OCI-LY3 (cell line): Measurements from ENCODE around the gene APLF.

ENCODE experiments used
- CTCF ChIP-seq: fragments of 200-600, 300-600 bp; sonication (generic); IDR thresholded peaks from 2 replicates; pipeline ENCODE4 v1.5.1; 2014; ENCODE audit warnings: antibody characterized with exemption, low read length, low read depth
- EZH2phosphoT487 ChIP-seq: fragments of 200-600 bp; shearing (Covaris generic); IDR thresholded peaks from 2 replicates; pipeline ENCODE4 v1.6.1; 2018; ENCODE audit warnings: antibody characterized with exemption, mixed run types, low read depth

- TF ChIP-seq EZH2phosphoT487, result no peak
- no peak for TF ChIP-seq CTCF
These were observed 33.3 kb downstream of the APLF start for GRCh38 chr2:68500649-68501048.
